HFF-Myc (cell line): ENCODE results near the gene ERN2.

Experiments
- DNase-seq: peaks from one replicate; pipeline ENCODE4 v3.0.0-alpha.2; 2011; ENCODE audit warnings: low read depth; ENCODE audit errors: extremely low read depth
- H3K4me3 ChIP-seq: replicated peaks from 2 replicates; pipeline ENCODE4 v1.5.1; 2011; ENCODE audit warnings: low read depth, mild to moderate bottlenecking, control low read depth, low read length
- TF ChIP-seq, protein P1 (sequence below): IDR thresholded peaks from 2 replicates; pipeline ENCODE4 v1.5.1; 2012; ENCODE audit warnings: mild to moderate bottlenecking, low read depth, low read length, control low read depth; ENCODE audit errors: missing control alignments

Gene ERN2

DNA sequence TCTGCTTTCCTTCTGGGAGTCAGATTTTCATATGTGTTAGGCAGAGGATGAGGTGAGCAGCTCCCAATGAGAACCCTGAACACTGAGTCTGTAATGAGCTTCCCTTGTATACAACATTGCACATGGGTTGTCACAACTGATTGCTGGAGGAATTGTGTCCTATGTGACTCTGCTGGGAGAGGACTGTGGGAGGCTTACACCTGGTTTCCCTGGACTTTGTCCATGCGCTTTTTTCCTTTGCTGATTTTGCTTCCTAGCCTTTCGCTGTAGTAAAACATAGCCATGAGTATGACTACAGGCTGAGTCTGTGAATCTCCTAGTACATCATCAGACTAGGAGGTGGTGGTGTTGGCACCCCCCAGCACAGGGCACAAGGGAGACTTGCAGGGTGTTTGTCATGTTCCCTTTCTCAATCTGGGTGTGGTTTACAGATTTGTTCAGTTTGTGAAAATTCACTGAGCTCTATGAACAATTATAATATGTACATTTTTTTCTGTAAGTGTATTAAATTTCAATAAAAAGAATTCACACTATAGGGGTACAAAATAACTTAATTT is 36.0 kb downstream of the ERN2 start:
- H3K4me3 ChIP-seq = no peak overlapping the region
- no peak for DNase-seq
- TF ChIP-seq, protein P1, sequence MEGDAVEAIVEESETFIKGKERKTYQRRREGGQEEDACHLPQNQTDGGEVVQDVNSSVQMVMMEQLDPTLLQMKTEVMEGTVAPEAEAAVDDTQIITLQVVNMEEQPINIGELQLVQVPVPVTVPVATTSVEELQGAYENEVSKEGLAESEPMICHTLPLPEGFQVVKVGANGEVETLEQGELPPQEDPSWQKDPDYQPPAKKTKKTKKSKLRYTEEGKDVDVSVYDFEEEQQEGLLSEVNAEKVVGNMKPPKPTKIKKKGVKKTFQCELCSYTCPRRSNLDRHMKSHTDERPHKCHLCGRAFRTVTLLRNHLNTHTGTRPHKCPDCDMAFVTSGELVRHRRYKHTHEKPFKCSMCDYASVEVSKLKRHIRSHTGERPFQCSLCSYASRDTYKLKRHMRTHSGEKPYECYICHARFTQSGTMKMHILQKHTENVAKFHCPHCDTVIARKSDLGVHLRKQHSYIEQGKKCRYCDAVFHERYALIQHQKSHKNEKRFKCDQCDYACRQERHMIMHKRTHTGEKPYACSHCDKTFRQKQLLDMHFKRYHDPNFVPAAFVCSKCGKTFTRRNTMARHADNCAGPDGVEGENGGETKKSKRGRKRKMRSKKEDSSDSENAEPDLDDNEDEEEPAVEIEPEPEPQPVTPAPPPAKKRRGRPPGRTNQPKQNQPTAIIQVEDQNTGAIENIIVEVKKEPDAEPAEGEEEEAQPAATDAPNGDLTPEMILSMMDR = no peak

DNA sequence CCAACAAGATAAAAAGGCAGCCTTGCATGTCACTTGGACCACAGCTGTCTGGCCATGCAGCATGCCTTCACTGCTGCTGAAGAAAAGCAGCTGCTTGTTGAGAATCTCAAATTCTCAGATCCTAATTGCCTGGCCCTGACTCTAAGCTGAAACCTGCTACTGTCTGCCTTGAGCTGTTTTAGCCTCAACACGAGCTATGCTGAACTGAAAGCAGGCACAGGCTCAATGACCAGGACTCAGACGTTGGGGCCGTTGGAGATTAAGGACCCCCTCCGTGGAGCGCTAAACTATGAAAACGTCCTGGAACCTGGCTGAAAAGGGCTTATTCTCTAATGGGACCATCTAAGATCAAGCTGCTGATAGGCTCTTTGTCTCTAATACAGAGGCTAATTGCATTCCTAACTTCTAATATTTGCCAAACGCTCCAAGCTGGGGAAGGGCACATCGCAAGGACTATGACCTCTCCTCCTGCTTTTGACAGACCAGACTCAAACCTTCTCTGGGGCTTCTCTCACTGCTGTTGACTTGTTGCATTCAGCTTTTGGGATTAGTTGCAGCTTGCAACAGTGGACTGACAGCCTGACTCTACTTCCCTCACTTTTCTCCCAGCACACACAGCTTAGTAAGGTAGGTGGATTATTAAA is 38.9 kb downstream of the ERN2 start:
- no peak overlapping the region for H3K4me3 ChIP-seq
- TF ChIP-seq, protein P1 = no peak
- no peak for DNase-seq

DNA sequence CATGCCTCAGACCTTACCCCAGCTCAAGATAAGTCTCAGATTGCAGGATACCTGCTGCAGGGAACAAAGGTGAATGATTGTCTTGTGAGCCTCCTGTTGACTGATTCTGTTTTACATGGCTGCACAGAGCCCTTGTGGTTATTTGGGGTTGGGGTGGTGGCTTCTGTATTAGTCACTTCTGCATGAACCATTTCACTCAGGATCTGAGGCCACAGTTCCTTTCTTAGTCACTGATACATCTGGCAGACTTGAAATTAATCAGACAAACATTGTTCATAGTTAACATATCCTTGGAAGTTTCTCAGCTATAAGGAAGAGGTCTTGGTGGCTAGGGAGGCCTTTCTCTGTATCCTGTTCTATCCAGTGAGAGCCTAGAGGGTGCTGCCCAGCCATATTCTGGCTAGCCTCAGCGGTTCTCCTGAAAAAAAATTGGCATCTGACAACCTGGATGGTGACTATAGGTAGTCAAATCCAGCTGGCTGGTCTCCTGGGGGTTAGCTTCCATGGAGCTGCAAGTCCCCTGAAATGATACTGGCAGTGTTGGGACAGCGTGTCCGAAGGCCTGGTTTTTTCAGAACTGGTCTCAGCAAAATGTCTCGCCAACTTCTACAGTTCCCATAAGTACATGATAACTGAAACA is 42.8 kb downstream of the ERN2 start:
- no peak overlapping the region for H3K4me3 ChIP-seq
- TF ChIP-seq, protein P1 = no peak
- DNase-seq = no peak

DNA sequence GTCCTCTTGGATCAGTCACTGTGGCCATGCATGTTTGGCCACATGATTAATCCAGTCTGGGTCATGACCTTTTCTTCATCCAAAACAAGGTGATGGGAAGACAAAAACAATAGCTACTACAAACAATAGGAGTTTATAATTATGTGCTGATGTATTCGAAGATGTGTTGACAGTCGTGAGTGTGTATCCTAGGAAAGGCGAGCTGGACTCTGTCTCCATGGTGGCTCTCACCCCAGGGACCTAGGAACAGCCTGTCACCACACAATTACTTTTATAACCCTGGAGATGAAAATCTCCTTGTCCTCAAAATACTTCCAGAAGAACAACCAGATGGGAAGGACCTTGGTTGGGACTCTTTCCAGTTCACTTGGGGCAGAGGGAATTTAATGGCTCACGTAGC is 44.1 kb downstream of the ERN2 start:
- no peak overlapping the region for H3K4me3 ChIP-seq
- TF ChIP-seq, protein P1 = no peak
- no peak for DNase-seq

GRCh38 chr16:23668225-23668624 is 44.8 kb downstream of the ERN2 start:
- no peak for DNase-seq
- TF ChIP-seq, protein P1 = no peak
- no peak overlapping the region for H3K4me3 ChIP-seq

GRCh38 chr16:23667355-23667659 is 45.7 kb downstream of the ERN2 start:
- TF ChIP-seq, protein P1 = no peak
- no peak for DNase-seq
- H3K4me3 ChIP-seq = no peak overlapping the region
